LHCN-M2 (cell line): Measurements from ENCODE around the gene PGRMC2. TPM values are rescaled to one million over a fixed set of nuclear protein-coding genes. Genes with fewer than 3 reads are reported as not detected.

Experiments used
- DNase-seq: peaks from one replicate; pipeline ENCODE4 v3.0.0-alpha.2; 2012; ENCODE audit warnings: low read depth
- total RNA-seq: library from RNA; depleted of rRNA; stranded (reverse); fragments of >200 nt; gene quantifications from 2 replicates; pipeline ENCODE4 v1.2.3, GENCODE V29; 2014; rRNA removed

The PGRMC2 gene
- total RNA-seq, 1 experiment from 2014 or later, result 23.5 TPM

DNA sequence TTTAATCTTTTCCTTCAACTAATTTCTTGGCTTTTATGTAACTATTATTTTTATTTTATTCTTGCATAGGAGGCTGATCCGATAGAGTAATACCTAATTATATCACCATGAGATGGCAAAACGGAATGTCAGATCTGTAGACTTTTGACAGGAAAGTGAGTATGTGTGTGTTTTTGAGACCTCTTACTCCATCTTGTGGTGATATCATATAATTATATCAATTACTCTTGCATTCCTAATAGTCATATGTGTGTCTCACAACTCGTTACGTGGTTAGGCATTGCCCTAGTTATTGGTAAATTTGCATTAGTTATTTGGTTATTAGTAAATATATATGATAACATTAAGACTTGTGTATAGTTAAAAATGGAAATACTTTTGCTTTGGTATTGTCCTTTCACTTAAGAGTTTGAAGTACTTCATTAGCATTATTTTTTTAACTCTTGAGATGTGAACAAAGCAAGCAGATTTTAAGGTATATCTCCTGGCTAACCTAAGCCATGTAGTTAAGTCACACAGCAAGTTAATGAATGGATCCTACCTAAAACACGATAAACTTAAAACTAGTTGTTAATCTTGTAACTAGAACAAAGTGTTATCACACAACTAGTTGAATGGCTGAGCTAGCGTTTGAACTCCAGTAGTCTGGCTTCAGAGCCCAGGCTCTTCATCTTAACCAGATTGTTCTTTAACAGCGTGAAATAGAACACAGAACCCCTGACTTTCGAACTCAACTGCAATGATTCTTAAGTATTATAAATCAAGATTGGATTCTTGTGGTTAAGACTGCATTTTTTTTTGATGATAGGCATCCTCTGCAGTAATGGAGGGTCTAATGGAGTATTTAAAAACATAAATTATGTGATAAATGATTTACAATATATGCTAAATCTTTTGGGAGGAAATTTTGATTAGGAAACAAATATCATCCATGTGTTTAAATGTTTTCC, 67.1 kb downstream of the PGRMC2 start:
- peak; percentile 75 for DNase-seq

Other genes starting within 250 kb of the PGRMC2 start
- gene LARP1B, start 226.5 kb downstream of the PGRMC2 start, total RNA-seq, result 9.3 and 10.1 TPM in 2 replicates